ENCODE data around the gene RBSN. TPM values are rescaled to one million over a fixed set of nuclear protein-coding genes. Genes with fewer than 3 reads are reported as not detected.

Gene RBSN
- total and polyA plus RNA-seq, 9 donors: 13.5 to 36.5 (median 31.1) TPM

- peaks cover 5% of the 10 kb centered on the region for H3K4me1 ChIP-seq (ENCODE audit: insufficient read depth)
- H3K36me3 ChIP-seq: no peaks in the 10 kb centered on the region
- WGBS, 3 donors: 67 to 76% (median 73%) methylated on average over 3 of the region's 3 CpGs
- no peak for DNase-seq
- no peaks in the 10 kb centered on the region for H3K9me3 ChIP-seq
- TF ChIP-seq EP300 (IDR thresholded peaks at IDR 0.05) (no peak), POLR2A (IDR thresholded peaks at IDR 0.05) (no peak), CTCF (IDR thresholded peaks at IDR 0.05) (no peak)
- H3K27me3 ChIP-seq: no peaks in the 10 kb centered on the region
- no peak overlapping the region for H3K4me3 ChIP-seq
- intact Hi-C loops (cut with DNase I): no loop called here
- H3K27ac ChIP-seq: no peak overlapping the region
Observed at GRCh38 chr3:15102836-15103235, 3.9 kb upstream of the RBSN start.

GRCh38 chr3:15102256-15102655 is 3.3 kb upstream of the RBSN start:
- no peaks in the 10 kb centered on the region for H3K9me3 ChIP-seq
- no peaks in the 10 kb centered on the region for H3K36me3 ChIP-seq
- peaks cover 8% of the 10 kb centered on the region for H3K4me1 ChIP-seq (ENCODE audit: insufficient read depth)
- intact Hi-C loops (cut with DNase I): no loop called here
- no peak overlapping the region for H3K4me3 ChIP-seq
- no peak for TF ChIP-seq CTCF (IDR thresholded peaks at IDR 0.05)
- TF ChIP-seq POLR2A (IDR thresholded peaks at IDR 0.05): no peak
- TF ChIP-seq EP300 (IDR thresholded peaks at IDR 0.05): no peak
- H3K27me3 ChIP-seq: no peaks in the 10 kb centered on the region
- peak in 1 of 5 donors; percentile 28 for DNase-seq
- no peak overlapping the region for H3K27ac ChIP-seq
- WGBS, 3 donors: 30 to 41% (median 37%) methylated on average over 4 of the region's 4 CpGs

- H3K9me3 ChIP-seq: no peaks in the 10 kb centered on the region
- no peaks in the 10 kb centered on the region for H3K27me3 ChIP-seq
- DNase-seq: peak in 1 of 5 donors; percentile 23
- intact Hi-C loops (cut with DNase I): no loop called here
- 7 to 14% (median 12%) methylated on average over 19 of the region's 19 CpGs for WGBS, 3 donors
- H3K4me1 ChIP-seq (ENCODE audit: insufficient read depth): peaks cover 10% of the 10 kb centered on the region
- peak overlapping the region; percentile 74 for H3K4me3 ChIP-seq
- TF ChIP-seq CTCF (IDR thresholded peaks at IDR 0.05) (no peak), EP300 (IDR thresholded peaks at IDR 0.05) (no peak), POLR2A (IDR thresholded peaks at IDR 0.05) (no peak)
- no peaks in the 10 kb centered on the region for H3K36me3 ChIP-seq
- peak overlapping the region; percentile 18 to 61 for H3K27ac ChIP-seq
Observed at GRCh38 chr3:15099364-15100098, 583 bp upstream of the RBSN start.

- peak overlapping the region; percentile 74 for H3K4me3 ChIP-seq
- no peaks in the 10 kb centered on the region for H3K27me3 ChIP-seq
- WGBS, 3 donors: 37 to 54% (median 44%) methylated on average over 6 of the region's 6 CpGs
- no peak for TF ChIP-seq EP300 (IDR thresholded peaks at IDR 0.05)
- no peak for TF ChIP-seq CTCF (IDR thresholded peaks at IDR 0.05)
- no peak for TF ChIP-seq POLR2A (IDR thresholded peaks at IDR 0.05)
- peaks cover 10% of the 10 kb centered on the region for H3K4me1 ChIP-seq (ENCODE audit: insufficient read depth)
- intact Hi-C loops (cut with DNase I): no loop called here
- no peaks in the 10 kb centered on the region for H3K36me3 ChIP-seq
- no peaks in the 10 kb centered on the region for H3K9me3 ChIP-seq
- DNase-seq: no peak
- no peak overlapping the region for H3K27ac ChIP-seq
Observed at GRCh38 chr3:15097891-15098290, 1.1 kb downstream of the RBSN start.

All from ovary (tissue), 9 donors.